MG63 (cell line): ENCODE data around the gene COL5A1. TPM values are rescaled to one million over a fixed set of nuclear protein-coding genes. Genes with fewer than 3 reads are reported as not detected.

Source experiments
- DNase-seq: peaks from one replicate; pipeline ENCODE4 v3.0.0-alpha.2; 2020
- H3K27me3 ChIP-seq: fragments of 250-450 bp; sonication (Bioruptor Pico); 2 replicates; pipeline ENCODE4 v1.5.1; 2020; ENCODE audit warnings: mild to moderate bottlenecking, moderate library complexity
- H3K36me3 ChIP-seq: fragments of 250-450 bp; sonication (Bioruptor Pico); 2 replicates; pipeline ENCODE4 v1.5.1; 2020; ENCODE audit warnings: mild to moderate bottlenecking, moderate library complexity
- H3K4me3 ChIP-seq: fragments of 250-450 bp; sonication (Bioruptor Pico); 2 replicates; pipeline ENCODE4 v1.5.1; 2020; ENCODE audit warnings: mild to moderate bottlenecking, moderate library complexity
- H3K9me3 ChIP-seq: fragments of 250-450 bp; sonication (Bioruptor Pico); 2 replicates; pipeline ENCODE4 v1.5.1; 2020; ENCODE audit warnings: mild to moderate bottlenecking, moderate library complexity
- total RNA-seq: library from RNA; depleted of rRNA; stranded (reverse); fragments of >200 nt; shearing (Covaris generic); gene quantifications from 2 replicates; pipeline ENCODE4 v1.2.3, GENCODE V29; 2014; ENCODE audit warnings: low replicate concordance

The COL5A1 gene
- total RNA-seq, 1 experiment from 2014 or later: 92.0 TPM

GRCh38 chr9:134792627-134793026 is 151.0 kb downstream of the COL5A1 start:
- H3K9me3 ChIP-seq: no peaks in the 10 kb centered on the region
- peaks cover 5% of the 10 kb centered on the region; the same call in 1 of the 2 replicates for H3K36me3 ChIP-seq
- H3K4me3 ChIP-seq: no peak overlapping the region
- no peak for DNase-seq
- H3K27me3 ChIP-seq: no peaks in the 10 kb centered on the region

GRCh38 chr9:134793288-134794188 is 151.9 kb downstream of the COL5A1 start:
- no peaks in the 10 kb centered on the region for H3K9me3 ChIP-seq
- H3K27me3 ChIP-seq: no peaks in the 10 kb centered on the region
- peaks cover 5% of the 10 kb centered on the region; the same call in 1 of the 2 replicates for H3K36me3 ChIP-seq
- DNase-seq: no peak
- H3K4me3 ChIP-seq: no peak overlapping the region

GRCh38 chr9:134794663-134795370 is 153.2 kb downstream of the COL5A1 start:
- Histone ChIP-seq H3K36me3 (peaks cover 7% of the 10 kb centered on the region; the same call in 1 of the 2 replicates), H3K27me3 (no peaks in the 10 kb centered on the region), H3K4me3 (no peak overlapping the region), H3K9me3 (no peaks in the 10 kb centered on the region)
- no peak for DNase-seq

- Histone ChIP-seq H3K9me3 (no peaks in the 10 kb centered on the region), H3K36me3 (peaks cover 7% of the 10 kb centered on the region; the same call in 1 of the 2 replicates), H3K4me3 (no peak overlapping the region), H3K27me3 (no peaks in the 10 kb centered on the region)
- no peak for DNase-seq
Observed at GRCh38 chr9:134795446-134795845, 153.8 kb downstream of the COL5A1 start.

- no peak for DNase-seq
- H3K27me3 ChIP-seq: no peaks in the 10 kb centered on the region
- H3K4me3 ChIP-seq: no peak overlapping the region
- peaks cover 12% of the 10 kb centered on the region for H3K36me3 ChIP-seq
- no peaks in the 10 kb centered on the region for H3K9me3 ChIP-seq
Observed at GRCh38 chr9:134796882-134797281, 155.3 kb downstream of the COL5A1 start.

GRCh38 chr9:134800791-134801339 is 159.3 kb downstream of the COL5A1 start:
- H3K9me3 ChIP-seq: no peaks in the 10 kb centered on the region
- no peak overlapping the region for H3K4me3 ChIP-seq
- DNase-seq: no peak
- H3K27me3 ChIP-seq: no peaks in the 10 kb centered on the region
- peaks cover 12% of the 10 kb centered on the region for H3K36me3 ChIP-seq

- no peaks in the 10 kb centered on the region for H3K27me3 ChIP-seq
- H3K36me3 ChIP-seq: peaks cover 10% of the 10 kb centered on the region
- no peaks in the 10 kb centered on the region for H3K9me3 ChIP-seq
- no peak overlapping the region for H3K4me3 ChIP-seq
- DNase-seq: no peak
Observed at GRCh38 chr9:134802216-134802795, 160.7 kb downstream of the COL5A1 start.

GRCh38 chr9:134804871-134805270 is 163.3 kb downstream of the COL5A1 start:
- DNase-seq: no peak
- Histone ChIP-seq H3K4me3 (no peak overlapping the region), H3K9me3 (no peaks in the 10 kb centered on the region), H3K36me3 (peaks cover 18% of the 10 kb centered on the region), H3K27me3 (no peaks in the 10 kb centered on the region)

- no peak for DNase-seq
- Histone ChIP-seq H3K4me3 (no peak overlapping the region), H3K9me3 (no peaks in the 10 kb centered on the region), H3K27me3 (no peaks in the 10 kb centered on the region), H3K36me3 (peaks cover 22% of the 10 kb centered on the region)
Observed at GRCh38 chr9:134807716-134808446, 166.3 kb downstream of the COL5A1 start.

- Histone ChIP-seq H3K9me3 (no peaks in the 10 kb centered on the region), H3K4me3 (no peak overlapping the region), H3K36me3 (peaks cover 26% of the 10 kb centered on the region), H3K27me3 (no peaks in the 10 kb centered on the region)
- DNase-seq: no peak
Observed at GRCh38 chr9:134808447-134808792, 166.8 kb downstream of the COL5A1 start.

GRCh38 chr9:134809292-134809691 is 167.7 kb downstream of the COL5A1 start:
- Histone ChIP-seq H3K9me3 (no peaks in the 10 kb centered on the region), H3K36me3 (peaks cover 28% of the 10 kb centered on the region), H3K4me3 (no peak overlapping the region), H3K27me3 (no peaks in the 10 kb centered on the region)
- DNase-seq: no peak

GRCh38 chr9:134809826-134810225 is 168.2 kb downstream of the COL5A1 start:
- DNase-seq: no peak
- Histone ChIP-seq H3K36me3 (peaks cover 27% of the 10 kb centered on the region), H3K27me3 (no peaks in the 10 kb centered on the region), H3K4me3 (no peak overlapping the region), H3K9me3 (no peaks in the 10 kb centered on the region)

GRCh38 chr9:134811079-134811672 is 169.6 kb downstream of the COL5A1 start:
- Histone ChIP-seq H3K27me3 (no peaks in the 10 kb centered on the region), H3K4me3 (no peak overlapping the region), H3K9me3 (no peaks in the 10 kb centered on the region), H3K36me3 (peaks cover 39% of the 10 kb centered on the region)
- DNase-seq: no peak

GRCh38 chr9:134811673-134812342 is 170.2 kb downstream of the COL5A1 start:
- Histone ChIP-seq H3K9me3 (no peaks in the 10 kb centered on the region), H3K36me3 (peaks cover 40% of the 10 kb centered on the region), H3K27me3 (no peaks in the 10 kb centered on the region), H3K4me3 (no peak overlapping the region)
- no peak for DNase-seq

- no peaks in the 10 kb centered on the region for H3K9me3 ChIP-seq
- H3K36me3 ChIP-seq: peaks cover 40% of the 10 kb centered on the region
- H3K4me3 ChIP-seq: no peak overlapping the region
- H3K27me3 ChIP-seq: no peaks in the 10 kb centered on the region
- DNase-seq: no peak
Observed at GRCh38 chr9:134812343-134812673, 170.7 kb downstream of the COL5A1 start.

GRCh38 chr9:134813841-134814240 is 172.2 kb downstream of the COL5A1 start:
- no peak for DNase-seq
- Histone ChIP-seq H3K36me3 (peaks cover 36% of the 10 kb centered on the region), H3K27me3 (no peaks in the 10 kb centered on the region), H3K9me3 (no peaks in the 10 kb centered on the region), H3K4me3 (no peak overlapping the region)
